22Rv1 (cell line): ENCODE data around the gene SLPI.

Experiments used
- ZFX ChIP-seq: fragments of 450-650 bp; IDR thresholded peaks from 2 replicates; pipeline ENCODE4 v1.6.1; 2017; ENCODE audit warnings: antibody characterized with exemption, borderline replicate concordance
- TF ChIP-seq, protein P1 (sequence below): fragments of 450-650 bp; IDR thresholded peaks from 2 replicates; pipeline ENCODE4 v1.5.1; 2017; ENCODE audit warnings: mild to moderate bottlenecking

DNA sequence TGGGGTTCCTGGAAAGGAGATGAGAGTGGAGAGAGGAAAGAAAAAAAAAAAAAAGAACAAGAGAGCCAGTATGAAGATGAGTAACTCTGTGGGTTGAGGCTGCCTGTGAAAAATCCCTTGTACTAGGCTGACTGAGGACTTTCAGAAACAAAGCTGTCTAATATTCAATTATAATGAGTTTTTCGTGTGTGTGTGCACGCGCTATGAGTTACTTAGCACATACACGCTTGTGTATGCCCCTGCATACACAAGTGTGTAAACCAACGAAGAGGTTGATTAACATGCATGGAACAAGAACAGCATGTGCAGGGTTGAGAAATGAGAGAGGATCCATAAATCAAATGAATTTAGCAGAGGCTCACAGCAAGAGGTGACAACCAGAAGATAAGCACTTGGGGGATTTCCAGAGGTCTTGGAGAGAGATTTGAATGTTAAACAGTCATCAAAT, 47.5 kb upstream of the SLPI start:
- TF ChIP-seq, protein P1, sequence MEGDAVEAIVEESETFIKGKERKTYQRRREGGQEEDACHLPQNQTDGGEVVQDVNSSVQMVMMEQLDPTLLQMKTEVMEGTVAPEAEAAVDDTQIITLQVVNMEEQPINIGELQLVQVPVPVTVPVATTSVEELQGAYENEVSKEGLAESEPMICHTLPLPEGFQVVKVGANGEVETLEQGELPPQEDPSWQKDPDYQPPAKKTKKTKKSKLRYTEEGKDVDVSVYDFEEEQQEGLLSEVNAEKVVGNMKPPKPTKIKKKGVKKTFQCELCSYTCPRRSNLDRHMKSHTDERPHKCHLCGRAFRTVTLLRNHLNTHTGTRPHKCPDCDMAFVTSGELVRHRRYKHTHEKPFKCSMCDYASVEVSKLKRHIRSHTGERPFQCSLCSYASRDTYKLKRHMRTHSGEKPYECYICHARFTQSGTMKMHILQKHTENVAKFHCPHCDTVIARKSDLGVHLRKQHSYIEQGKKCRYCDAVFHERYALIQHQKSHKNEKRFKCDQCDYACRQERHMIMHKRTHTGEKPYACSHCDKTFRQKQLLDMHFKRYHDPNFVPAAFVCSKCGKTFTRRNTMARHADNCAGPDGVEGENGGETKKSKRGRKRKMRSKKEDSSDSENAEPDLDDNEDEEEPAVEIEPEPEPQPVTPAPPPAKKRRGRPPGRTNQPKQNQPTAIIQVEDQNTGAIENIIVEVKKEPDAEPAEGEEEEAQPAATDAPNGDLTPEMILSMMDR = no peak
- TF ChIP-seq ZFX = no peak
